Lung (tissue), 12 donors: ENCODE measurements around the gene CAMKMT. TPM values are rescaled to one million over a fixed set of nuclear protein-coding genes. Genes with fewer than 3 reads are reported as not detected.

Experiments used
- ATAC-seq: fragments of 200-7000 bp; cut with Tn5 transposase; one replicate; pipeline ENCODE4 v1.9.1; 2020; ENCODE audit warnings: moderate number of reproducible peaks; ENCODE audit not compliant: insufficient read depth, low FRiP score
- DNase-seq, 3 donors: peaks; one replicate each; pipeline ENCODE4 v3.0.0-alpha.2; 2013 to 2017
- H3K27ac ChIP-seq, 2 donors: one replicate each; pipeline ENCODE4 v1.5.1; 2013; ENCODE audit warnings: mild to moderate bottlenecking in 2 of 2, moderate library complexity in 2 of 2, control low read depth in 1 of 2, inconsistent platforms in 1 of 2, low read depth in 1 of 2, low read length in 1 of 2
- H3K27me3 ChIP-seq, 3 donors: one replicate each; pipeline ENCODE4 v1.5.1; 2013; ENCODE audit warnings: low read length in 2 of 3; ENCODE audit not compliant: control insufficient read depth in 3 of 3, insufficient read depth in 3 of 3
- H3K36me3 ChIP-seq, 4 donors: one replicate each; pipeline ENCODE4 v1.5.1; 2013; ENCODE audit warnings: low read length in 4 of 4, mild to moderate bottlenecking in 1 of 4, moderate library complexity in 1 of 4; ENCODE audit not compliant: control insufficient read depth in 4 of 4, insufficient read depth in 4 of 4
- H3K4me1 ChIP-seq, 5 donors: one replicate each; pipeline ENCODE4 v1.5.1; 2013; ENCODE audit warnings: low read length in 5 of 5, mild to moderate bottlenecking in 2 of 5, moderate library complexity in 1 of 5; ENCODE audit not compliant: control insufficient read depth in 5 of 5, insufficient read depth in 5 of 5
- H3K4me3 ChIP-seq: one replicate; pipeline ENCODE4 v1.5.1; 2013; ENCODE audit warnings: mild to moderate bottlenecking, control low read depth, moderate library complexity
- H3K9ac ChIP-seq, 2 donors: one replicate each; pipeline ENCODE4 v1.5.1; 2013; ENCODE audit warnings: low read length in 2 of 2, control low read depth in 1 of 2; ENCODE audit not compliant: insufficient read depth in 1 of 2
- H3K9me3 ChIP-seq, 4 donors: one replicate each; pipeline ENCODE4 v1.5.1; 2013; ENCODE audit warnings: low read length in 3 of 4, mild to moderate bottlenecking in 1 of 4, moderate library complexity in 1 of 4; ENCODE audit not compliant: control insufficient read depth in 4 of 4, insufficient read depth in 3 of 4
- CTCF ChIP-seq: IDR thresholded peaks from 2 replicates; pipeline ENCODE4 v1.5.1; 2012; ENCODE audit warnings: mild to moderate bottlenecking; ENCODE audit errors: control extremely low read depth, extremely low read depth
- WGBS, 2 donors: extraction: QIAGEN DNeasy Blood & Tissue Kit; methylation state at CpG; one replicate each; pipeline ENCODE4 v1.1.7; 2013; 5-methylcytosine and 5-hydroxymethylcytosine counted together
- polyA plus RNA-seq, 2 donors: library from polyadenylated mRNA; stranded (reverse); fragments of 200-250 nt; gene quantifications; one replicate each; pipeline ENCODE4 v1.2.1, GENCODE V29; 2013
- total RNA-seq, 2 donors: library from RNA; depleted of rRNA in 1 of 2; stranded (reverse); fragments of >200 nt in 1 of 2; gene quantifications; one replicate each; pipeline ENCODE4 v1.2.1, GENCODE V29; 2014 to 2021
- donor health status: control.
- donor health status: control.
- donor health status: Bipolar disorder and iron deficiency.
- donor health status: healthy.
- donor health status: DM: yes; HTN: yes; CAD: no.

Gene CAMKMT
- total and polyA plus RNA-seq, 4 donors = 3.6 to 19.7 (median 8.4) TPM

- WGBS, 2 donors = 92 to 100% methylated on average over 1 of the region's 1 CpG
- no peak for ATAC-seq
- peaks cover 5 to 36% (median 14%) of the 10 kb centered on the region in 4 donors for H3K36me3 ChIP-seq
Observed at GRCh38 chr2:44342854-44343253, 18.9 kb upstream of the CAMKMT start.

GRCh38 chr2:44347526-44347925 lies 14.2 kb upstream of the CAMKMT start:
- DNase-seq (peak in 2 of 3 donors; percentile 93), ATAC-seq (no peak)
- H3K27ac ChIP-seq = no peak overlapping the region
- peaks cover 0 to 20% (median 13%) of the 10 kb centered on the region in 5 donors for H3K4me1 ChIP-seq
- H3K27me3 ChIP-seq = no peaks in the 10 kb centered on the region
- no peak for TF ChIP-seq CTCF
- H3K4me3 ChIP-seq = no peak overlapping the region
- peaks cover 1 to 11% (median 6%) of the 10 kb centered on the region in 4 donors for H3K36me3 ChIP-seq
- H3K9ac ChIP-seq = no peak overlapping the region
- no peaks in the 10 kb centered on the region for H3K9me3 ChIP-seq
- WGBS, 2 donors = 48 to 84% methylated on average over 2 of the region's 2 CpGs

More at GRCh38 chr2:44342854-44343253, 18.9 kb upstream of the CAMKMT start:
- Histone ChIP-seq H3K9ac (no peak overlapping the region), H3K27me3 (no peaks in the 10 kb centered on the region), H3K9me3 (no peaks in the 10 kb centered on the region), H3K4me1 (peaks cover 0 to 5% (median 0%) of the 10 kb centered on the region in 5 donors), H3K27ac (no peak overlapping the region), H3K4me3 (no peak overlapping the region)
- peak in 2 of 3 donors; percentile 21 to 36 for DNase-seq
- no peak for TF ChIP-seq CTCF

GRCh38 chr2:44348400-44348799 lies 13.3 kb upstream of the CAMKMT start:
- no peak for ATAC-seq
- Histone ChIP-seq H3K27me3 (no peaks in the 10 kb centered on the region), H3K9me3 (no peaks in the 10 kb centered on the region), H3K4me3 (no peak overlapping the region), H3K9ac (no peak overlapping the region), H3K27ac (no peak overlapping the region), H3K36me3 (peaks cover 1 to 9% (median 4%) of the 10 kb centered on the region in 4 donors), H3K4me1 (peaks cover 0 to 20% (median 13%) of the 10 kb centered on the region in 5 donors)
- DNase-seq = peak; percentile 19 to 78 (median 74)
- TF ChIP-seq CTCF = no peak
- WGBS, 2 donors = 67 to 87% methylated on average over 2 of the region's 2 CpGs

GRCh38 chr2:44349506-44349905 lies 12.2 kb upstream of the CAMKMT start:
- Histone ChIP-seq H3K4me1 (peaks cover 0 to 20% (median 13%) of the 10 kb centered on the region in 5 donors), H3K9me3 (no peaks in the 10 kb centered on the region), H3K36me3 (peaks cover 0 to 4% (median under 1%) of the 10 kb centered on the region in 4 donors), H3K27ac (no peak overlapping the region), H3K27me3 (no peaks in the 10 kb centered on the region), H3K4me3 (no peak overlapping the region), H3K9ac (no peak overlapping the region)
- 98 to 99% methylated on average over 10 of the region's 10 CpGs for WGBS, 2 donors
- no peak for TF ChIP-seq CTCF
- DNase-seq = no peak
- ATAC-seq = no peak
